Heart left ventricle (tissue), 13 donors: ENCODE results near the gene DDA1.
"Not testable (repeated sequence)": the region's sequence is repeated elsewhere in the genome, so short reads cannot be mapped to it uniquely, and the experiment has no call there.

ENCODE experiments used
- CTCF ChIP-seq, 12 donors: fragments of 200-600 bp; sonication (generic) in 4 of 12; IDR thresholded peaks; one replicate each; pipeline versions ENCODE4 v1.5.0 to v1.8.0; 2018 to 2022; ENCODE audit warnings: antibody characterized with exemption in 12 of 12, mild to moderate bottlenecking in 5 of 12
- POLR2A ChIP-seq, 2 donors: fragments of 450-650 bp; IDR thresholded peaks; one replicate each; pipeline ENCODE4 v1.6.1; 2017; ENCODE audit warnings: antibody characterized with exemption in 2 of 2, mild to moderate bottlenecking in 2 of 2, moderate library complexity in 2 of 2
- donor health status: ischemic (EF 13 %, LVEDD 7.1; RV severe dilation, severe dysfunction).
- donor health status: DM: no; HTN: yes; CAD: no.
- donor health status: DM: no; HTN: no; CAD: no.
- donor health status: ischemic (EF 25% LVEDD 6.9; RV normal size, moderate dysfunction).
- donor health status: ischemic (EF 25% LVEDD 5.7; RV mildly dilated, moderate dysfunction).
- donor health status: ischemic (EF 35%, LVEDD 5.7; RV mildly dilated, moderate dysfunction).
- donor health status: nonischemic (EF 11% LVEDD 7.7; RV severe dilation, severe dysfunction).
- donor health status: DM: yes; HTN: yes; CAD: no.
- donor health status: PGD.
- donor health status: ischemic (EF 29% LVEDD 5.4; RV normal size, mild dysfunction).
- donor health status: nonischemic (EF 23%, LVEDD 6.1; RV moderate dilation, normal function).

- not testable (repeated sequence) for TF ChIP-seq CTCF, POLR2A (IDR thresholded peaks at IDR 0.05)
Measured at GRCh38 chr19:17295551-17295950, 13.8 kb upstream of the DDA1 start.
